SU-DHL-6 (cell line): ENCODE data around the gene AFAP1.

Experiments used
- H2AFZ ChIP-seq: fragments of 200-600 bp; sonication (generic); 2 replicates; pipeline ENCODE4 v1.6.1; 2014; ENCODE audit warnings: low read depth, mild to moderate bottlenecking, moderate library complexity, mixed read lengths, antibody characterized with exemption, low read length; ENCODE audit not compliant: severe bottlenecking
- H3F3A ChIP-seq: fragments of 200-600 bp; shearing (Covaris generic); 2 replicates; pipeline ENCODE4 v1.6.0; 2016; ENCODE audit warnings: antibody characterized with exemption, mild to moderate bottlenecking; ENCODE audit not compliant: insufficient read depth
- H3K27ac ChIP-seq: fragments of 200-600 bp; sonication (generic); 2 replicates; pipeline ENCODE4 v1.5.1; 2016; ENCODE audit warnings: low read depth, mild to moderate bottlenecking, low read length, moderate library complexity, mixed read lengths
- H3K27me3 ChIP-seq: fragments of 200-600 bp; sonication (generic), shearing (Covaris generic); 2 replicates; pipeline ENCODE4 v1.6.0; 2014; ENCODE audit warnings: mild to moderate bottlenecking, low read length
- H3K36me3 ChIP-seq: fragments of 200-600 bp; sonication (generic); 2 replicates; pipeline ENCODE4 v1.6.1; 2014; ENCODE audit warnings: mild to moderate bottlenecking, low read length, mixed read lengths
- H3K4me2 ChIP-seq: fragments of 300-600, 200-600 bp; shearing (Covaris generic), sonication (generic); 2 replicates; pipeline ENCODE4 v1.6.0; 2014; ENCODE audit warnings: low read length, low read depth, mild to moderate bottlenecking; ENCODE audit not compliant: poor library complexity, severe bottlenecking
- H3K4me3 ChIP-seq: fragments of 200-600 bp; sonication (generic); 2 replicates; pipeline ENCODE4 v1.5.1; 2014; ENCODE audit warnings: antibody characterized with exemption, low read length, mild to moderate bottlenecking, mixed read lengths; ENCODE audit not compliant: insufficient read depth, poor library complexity, severe bottlenecking
- H3K79me2 ChIP-seq: fragments of 200-600 bp; sonication (generic); 2 replicates; pipeline ENCODE4 v1.6.1; 2014; ENCODE audit warnings: mild to moderate bottlenecking, low read length, moderate library complexity; ENCODE audit not compliant: insufficient read depth
- H3K9ac ChIP-seq: fragments of 200-600 bp; sonication (generic); 2 replicates; pipeline ENCODE4 v1.7.0; 2014; ENCODE audit warnings: mild to moderate bottlenecking, low read length
- H3K9me2 ChIP-seq: fragments of 200-600 bp; sonication (generic); replicated peaks from 2 replicates; pipeline ENCODE4 v1.6.1; 2014; ENCODE audit warnings: low read length; ENCODE audit not compliant: insufficient read depth
- H3K9me3 ChIP-seq: fragments of 200-600 bp; sonication (generic); 2 replicates; pipeline ENCODE4 v1.6.1; 2014; ENCODE audit warnings: low read length, mixed read lengths; ENCODE audit not compliant: insufficient read depth
- H4K20me1 ChIP-seq: fragments of 200-600 bp; sonication (generic); 2 replicates; pipeline ENCODE4 v1.6.1; 2014; ENCODE audit warnings: low read depth, mild to moderate bottlenecking, antibody characterized with exemption, low read length, moderate library complexity, mixed read lengths
- EZH2phosphoT487 ChIP-seq: fragments of 200-600 bp; sonication (generic), shearing (Covaris generic); conservative IDR thresholded peaks from 2 replicates; pipeline ENCODE4 v1.6.1; 2018; ENCODE audit warnings: mild to moderate bottlenecking, antibody characterized with exemption, low read length, moderate library complexity, mixed read lengths
- TF ChIP-seq, protein P1 (sequence below): fragments of 200-600 bp; sonication (generic); IDR thresholded peaks from one replicate; pipeline ENCODE4 v1.5.1; 2017; ENCODE audit warnings: antibody characterized with exemption, mild to moderate bottlenecking, low read length, moderate library complexity; ENCODE audit not compliant: insufficient read depth, poor library complexity, severe bottlenecking

AFAP1 gene

DNA sequence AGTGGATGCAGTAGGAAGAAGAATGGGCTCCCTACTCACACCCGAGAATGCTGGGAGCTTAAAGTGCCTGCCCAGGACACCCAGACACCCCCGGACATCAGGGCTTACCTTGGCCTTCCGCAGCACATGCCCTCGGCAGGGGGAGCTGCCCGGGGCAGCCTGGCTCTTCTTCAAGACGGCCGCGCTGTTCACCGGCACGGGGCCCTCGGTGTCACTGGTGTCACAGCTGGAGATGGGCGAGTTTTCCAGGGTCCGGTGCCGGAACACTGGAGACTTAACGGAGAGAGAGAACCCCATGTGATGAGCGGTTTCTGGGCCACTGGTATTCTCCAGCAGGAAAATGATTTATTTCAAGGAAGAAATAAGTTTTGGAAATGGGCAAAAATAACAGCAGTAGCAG, 170.9 kb downstream of the AFAP1 start:
- H4K20me1 ChIP-seq: no peaks in the 10 kb centered on the region

DNA sequence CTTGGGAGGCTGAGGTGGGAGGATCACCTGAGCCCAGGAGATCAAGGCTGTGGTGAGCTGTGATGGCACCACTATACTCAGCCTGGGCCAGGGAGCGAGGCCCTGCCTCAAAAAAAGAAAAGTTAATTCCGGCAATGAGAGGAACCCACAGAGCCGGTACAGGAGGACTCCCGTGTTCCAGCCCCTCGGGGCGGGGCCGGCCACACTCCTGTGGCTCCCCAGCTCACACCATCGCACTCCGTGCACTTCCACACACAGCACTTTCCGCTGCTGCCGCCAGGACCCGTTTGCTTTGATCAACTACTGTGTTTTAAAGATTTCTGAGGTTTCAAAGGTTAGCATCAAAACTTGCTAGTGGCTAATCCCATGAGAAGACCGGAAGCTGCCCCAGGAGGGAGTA, 171.7 kb downstream of the AFAP1 start:
- Histone ChIP-seq H3K9me3 (no peaks in the 10 kb centered on the region), H3K4me2 (no peak overlapping the region), H4K20me1 (no peaks in the 10 kb centered on the region), H3K9ac (no peak overlapping the region), H3K9me2 (no peaks in the 10 kb centered on the region), H3K36me3 (no peaks in the 10 kb centered on the region), H3F3A (no peaks in the 10 kb centered on the region), H3K27ac (no peak overlapping the region), H3K4me3 (no peak overlapping the region), H2AFZ (no peak overlapping the region), H3K27me3 (no peaks in the 10 kb centered on the region), H3K79me2 (no peaks in the 10 kb centered on the region)
- no peak for TF ChIP-seq EZH2phosphoT487
- TF ChIP-seq, protein P1, sequence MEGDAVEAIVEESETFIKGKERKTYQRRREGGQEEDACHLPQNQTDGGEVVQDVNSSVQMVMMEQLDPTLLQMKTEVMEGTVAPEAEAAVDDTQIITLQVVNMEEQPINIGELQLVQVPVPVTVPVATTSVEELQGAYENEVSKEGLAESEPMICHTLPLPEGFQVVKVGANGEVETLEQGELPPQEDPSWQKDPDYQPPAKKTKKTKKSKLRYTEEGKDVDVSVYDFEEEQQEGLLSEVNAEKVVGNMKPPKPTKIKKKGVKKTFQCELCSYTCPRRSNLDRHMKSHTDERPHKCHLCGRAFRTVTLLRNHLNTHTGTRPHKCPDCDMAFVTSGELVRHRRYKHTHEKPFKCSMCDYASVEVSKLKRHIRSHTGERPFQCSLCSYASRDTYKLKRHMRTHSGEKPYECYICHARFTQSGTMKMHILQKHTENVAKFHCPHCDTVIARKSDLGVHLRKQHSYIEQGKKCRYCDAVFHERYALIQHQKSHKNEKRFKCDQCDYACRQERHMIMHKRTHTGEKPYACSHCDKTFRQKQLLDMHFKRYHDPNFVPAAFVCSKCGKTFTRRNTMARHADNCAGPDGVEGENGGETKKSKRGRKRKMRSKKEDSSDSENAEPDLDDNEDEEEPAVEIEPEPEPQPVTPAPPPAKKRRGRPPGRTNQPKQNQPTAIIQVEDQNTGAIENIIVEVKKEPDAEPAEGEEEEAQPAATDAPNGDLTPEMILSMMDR: no peak

More for the DNA sequence above, 170.9 kb downstream of the AFAP1 start:
- no peaks in the 10 kb centered on the region for H3K79me2 ChIP-seq
- H3K9me2 ChIP-seq: no peaks in the 10 kb centered on the region
- no peaks in the 10 kb centered on the region for H3F3A ChIP-seq
- H3K4me2 ChIP-seq: no peak overlapping the region
- no peak overlapping the region for H3K4me3 ChIP-seq
- no peaks in the 10 kb centered on the region for H3K9me3 ChIP-seq
- H3K27me3 ChIP-seq: no peaks in the 10 kb centered on the region
- H3K36me3 ChIP-seq: no peaks in the 10 kb centered on the region
- no peak overlapping the region for H3K9ac ChIP-seq
- H2AFZ ChIP-seq: no peak overlapping the region
- H3K27ac ChIP-seq: no peak overlapping the region
- TF ChIP-seq, protein P1: no peak
- no peak for TF ChIP-seq EZH2phosphoT487

DNA sequence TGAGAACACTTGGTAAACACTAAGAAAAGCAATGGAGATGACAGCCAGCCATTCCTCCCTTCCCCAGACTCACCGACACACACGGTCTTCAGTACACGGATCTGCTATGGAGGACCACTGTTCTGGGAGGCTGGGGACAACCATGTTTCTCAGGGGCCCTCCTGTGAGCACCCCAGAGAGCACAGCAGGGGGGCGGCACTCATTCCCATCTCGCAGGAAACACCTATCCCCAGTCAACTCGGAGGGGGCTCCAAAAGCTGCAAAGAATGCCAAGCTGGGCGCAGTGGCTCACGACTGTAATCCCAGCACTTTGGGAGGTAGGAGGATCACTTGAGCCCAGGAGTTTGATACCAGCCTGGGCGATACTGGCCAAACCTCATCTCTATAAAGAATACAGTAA, 172.1 kb downstream of the AFAP1 start:
- no peaks in the 10 kb centered on the region for H4K20me1 ChIP-seq
- H3K9me3 ChIP-seq: no peaks in the 10 kb centered on the region
- no peaks in the 10 kb centered on the region for H3K79me2 ChIP-seq
- no peak overlapping the region for H3K4me3 ChIP-seq
- TF ChIP-seq, protein P1: no peak
- no peak for TF ChIP-seq EZH2phosphoT487
- no peak overlapping the region for H2AFZ ChIP-seq
- H3K27ac ChIP-seq: no peak overlapping the region
- no peak overlapping the region for H3K4me2 ChIP-seq
- no peak overlapping the region for H3K9ac ChIP-seq
- H3K9me2 ChIP-seq: no peaks in the 10 kb centered on the region
- no peaks in the 10 kb centered on the region for H3F3A ChIP-seq
- H3K27me3 ChIP-seq: no peaks in the 10 kb centered on the region
- H3K36me3 ChIP-seq: no peaks in the 10 kb centered on the region
